Measurements from ENCODE around the gene SHC2.

GRCh38 chr19:453606-454005 is 7.2 kb downstream of the SHC2 start:
- TF ChIP-seq POLR2AphosphoS5 (IDR thresholded peaks at IDR 0.05; ENCODE audit: low read depth, low read length) (no peak), POLR2A (IDR thresholded peaks at IDR 0.05; ENCODE audit: low read depth, low read length) (no peak)

Data from GM12892 (cell line).